CD4-positive, CD25-positive, alpha-beta regulatory T cell (primary cell): Measurements from ENCODE around the gene PLEKHG3. TPM values are rescaled to one million over a fixed set of nuclear protein-coding genes. Genes with fewer than 3 reads are reported as not detected.
A peak's percentile ranks its signal among the peaks of the same experiment; 100 is the strongest.

Experiments used
- ATAC-seq, 2 donors: fragments of 150-1000 bp; cut with Tn5 transposase; one replicate each; pipeline ENCODE4 v1.10.0; 2021; ENCODE audit warnings: low read depth in 2 of 2, moderate number of reproducible peaks in 2 of 2, moderate library complexity in 1 of 2
- DNase-seq, 3 donors: peaks; one replicate each; pipeline versions ENCODE4 v3.0.0 to v3.0.0-alpha.2; 2012 to 2022; ENCODE audit warnings: mixed read lengths in 1 of 3
- H3K27ac ChIP-seq: one replicate; pipeline ENCODE4 v1.7.0; 2013; ENCODE audit warnings: mild to moderate bottlenecking, low read length; ENCODE audit not compliant: insufficient read depth, poor library complexity, severe bottlenecking
- H3K27me3 ChIP-seq: one replicate; pipeline ENCODE4 v1.7.0; 2013; ENCODE audit warnings: low read length; ENCODE audit not compliant: control insufficient read depth, insufficient read depth
- H3K36me3 ChIP-seq: one replicate; pipeline ENCODE4 v1.7.0; 2013; ENCODE audit warnings: mild to moderate bottlenecking, low read length, moderate library complexity; ENCODE audit not compliant: control insufficient read depth, insufficient read depth
- H3K4me1 ChIP-seq: 2 replicates; pipeline ENCODE4 v1.7.0; 2013; ENCODE audit warnings: mild to moderate bottlenecking, low read length; ENCODE audit not compliant: insufficient read depth, control insufficient read depth, poor library complexity, severe bottlenecking
- H3K4me3 ChIP-seq: one replicate; pipeline ENCODE4 v1.7.0; 2013; ENCODE audit warnings: low read depth, mild to moderate bottlenecking, low read length, moderate library complexity
- H3K9me3 ChIP-seq, 2 experiments: 1 replicate in 1 of 2; 2 replicates in 1 of 2; pipeline ENCODE4 v1.7.0; 2013; ENCODE audit warnings: low read length in 2 of 2, mild to moderate bottlenecking in 1 of 2, moderate library complexity in 1 of 2; ENCODE audit not compliant: control insufficient read depth in 2 of 2
- H3K27ac Mint-ChIP-seq, 3 donors: one replicate each; pipeline ENCODE4 v1.8.0; 2020 to 2022; ENCODE audit warnings: mild to moderate bottlenecking in 3 of 3, mixed read lengths in 3 of 3, moderate library complexity in 2 of 3
- H3K27me3 Mint-ChIP-seq: one replicate; pipeline ENCODE4 v1.8.0; 2022; ENCODE audit warnings: mild to moderate bottlenecking, mixed read lengths
- H3K36me3 Mint-ChIP-seq: one replicate; pipeline ENCODE4 v1.8.0; 2020; ENCODE audit warnings: mixed read lengths
- H3K4me1 Mint-ChIP-seq, 4 donors: one replicate each; pipeline ENCODE4 v1.8.0; 2020 to 2022; ENCODE audit warnings: mixed read lengths in 4 of 4, mild to moderate bottlenecking in 1 of 4
- H3K4me3 Mint-ChIP-seq, 4 donors: one replicate each; pipeline ENCODE4 v1.8.0; 2020 to 2022; ENCODE audit warnings: mild to moderate bottlenecking in 4 of 4, mixed read lengths in 4 of 4, moderate library complexity in 3 of 4
- H3K9me3 Mint-ChIP-seq, 7 donors: one replicate each; pipeline ENCODE4 v1.8.0; 2020 to 2022; ENCODE audit warnings: mixed read lengths in 7 of 7, mild to moderate bottlenecking in 3 of 7, moderate library complexity in 2 of 7
- polyA plus RNA-seq, 4 donors: library from polyadenylated mRNA; unstranded; fragments of 300-500 nt; fragmentation: Illumina TruSeq; gene quantifications; one replicate each; pipeline ENCODE4 v1.2.3, GENCODE V29; 2021
- total RNA-seq: library from RNA; stranded (reverse); gene quantifications from one replicate; pipeline ENCODE4 v1.2.3, GENCODE V29; 2022

PLEKHG3 gene
- total and polyA plus RNA-seq, 5 donors from 2014 or later, result 2.1 to 31.9 (median 4.7) TPM

- peak in 2 of 3 donors; percentile 53 to 72 for DNase-seq
- no peak overlapping the region for H3K27ac Mint-ChIP-seq
- no peak overlapping the region for H3K4me3 Mint-ChIP-seq
Observed at GRCh38 chr14:64671591-64671990, 32.6 kb upstream of the PLEKHG3 start.

DNA sequence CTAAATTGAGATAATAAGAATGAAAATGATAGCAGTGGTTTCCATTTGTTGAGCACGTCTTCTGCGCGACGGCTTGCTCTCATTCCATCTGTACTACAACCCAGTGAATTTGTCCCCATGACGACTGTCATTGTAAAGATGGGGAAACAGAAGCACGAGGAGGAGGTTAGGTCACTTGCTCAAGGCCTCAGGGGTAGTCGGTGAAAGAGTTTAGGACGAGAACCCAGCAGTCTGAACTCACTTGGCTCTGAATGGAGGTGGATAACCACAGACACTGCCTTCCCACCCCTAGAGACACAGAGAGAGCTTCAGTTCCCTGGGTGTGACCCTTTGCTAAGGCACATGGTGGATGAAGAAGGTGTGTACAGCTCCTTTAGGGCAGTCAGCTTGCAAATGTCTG is 30.9 kb upstream of the PLEKHG3 start:
- H3K27ac Mint-ChIP-seq, result peak overlapping the region in 2 of 3 donors; percentile 42 to 88
- no peaks in the 10 kb centered on the region for H3K9me3 ChIP-seq

More at GRCh38 chr14:64671591-64671990, 32.6 kb upstream of the PLEKHG3 start:
- H3K27me3 ChIP-seq, result peaks cover 8% of the 10 kb centered on the region
- H3K36me3 Mint-ChIP-seq, result no peaks in the 10 kb centered on the region
- H3K36me3 ChIP-seq, result no peaks in the 10 kb centered on the region
- H3K9me3 Mint-ChIP-seq, result peaks cover 0 to 2% (median 0%) of the 10 kb centered on the region in 7 donors
- H3K27ac ChIP-seq, result no peak overlapping the region
- peaks cover 11% of the 10 kb centered on the region for H3K4me1 ChIP-seq
- peaks cover 0 to 26% (median 18%) of the 10 kb centered on the region in 4 donors for H3K4me1 Mint-ChIP-seq
- no peaks in the 10 kb centered on the region for H3K9me3 ChIP-seq
- H3K27me3 Mint-ChIP-seq, result peaks cover 6% of the 10 kb centered on the region
- ATAC-seq, result peak in 1 of 2 donors; percentile 47
- H3K4me3 ChIP-seq, result no peak overlapping the region

DNA sequence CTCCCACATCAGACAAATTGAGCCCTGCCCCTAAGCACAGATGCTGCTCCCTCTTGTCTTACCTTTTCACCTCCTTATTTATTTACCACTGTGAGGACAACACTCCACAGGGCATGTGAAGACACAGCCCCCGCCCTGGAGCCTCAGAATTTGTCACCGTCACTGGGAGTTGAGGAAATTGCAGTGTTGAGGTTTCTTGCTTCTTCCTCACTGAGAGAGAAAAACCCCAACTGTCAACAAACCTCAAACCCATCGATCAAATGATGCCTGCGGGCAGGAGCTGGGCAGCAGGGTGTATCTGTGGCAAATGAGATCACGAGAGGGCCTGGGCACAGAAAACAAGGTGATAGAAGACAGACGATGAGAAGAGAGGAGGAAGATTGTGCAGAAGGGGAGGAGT is 30.5 kb upstream of the PLEKHG3 start:
- H3K27ac ChIP-seq, result no peak overlapping the region
- Mint-ChIP-seq H3K4me3 (peak overlapping the region in 1 of 4 donors; percentile 29), H3K36me3 (no peaks in the 10 kb centered on the region)

More for the DNA sequence above, 30.9 kb upstream of the PLEKHG3 start:
- peaks cover 0 to 2% (median 0%) of the 10 kb centered on the region in 7 donors for H3K9me3 Mint-ChIP-seq
- no peak for DNase-seq
- H3K27me3 ChIP-seq, result peaks cover 8% of the 10 kb centered on the region
- H3K4me1 Mint-ChIP-seq, result peaks cover 0 to 26% (median 18%) of the 10 kb centered on the region in 4 donors
- H3K27ac ChIP-seq, result no peak overlapping the region
- H3K4me1 ChIP-seq, result peaks cover 11% of the 10 kb centered on the region
- peak overlapping the region in 1 of 4 donors; percentile 29 for H3K4me3 Mint-ChIP-seq
- no peaks in the 10 kb centered on the region for H3K36me3 Mint-ChIP-seq
- no peak for ATAC-seq
- peaks cover 5% of the 10 kb centered on the region for H3K27me3 Mint-ChIP-seq
- no peak overlapping the region for H3K4me3 ChIP-seq
- H3K36me3 ChIP-seq, result no peaks in the 10 kb centered on the region

DNA sequence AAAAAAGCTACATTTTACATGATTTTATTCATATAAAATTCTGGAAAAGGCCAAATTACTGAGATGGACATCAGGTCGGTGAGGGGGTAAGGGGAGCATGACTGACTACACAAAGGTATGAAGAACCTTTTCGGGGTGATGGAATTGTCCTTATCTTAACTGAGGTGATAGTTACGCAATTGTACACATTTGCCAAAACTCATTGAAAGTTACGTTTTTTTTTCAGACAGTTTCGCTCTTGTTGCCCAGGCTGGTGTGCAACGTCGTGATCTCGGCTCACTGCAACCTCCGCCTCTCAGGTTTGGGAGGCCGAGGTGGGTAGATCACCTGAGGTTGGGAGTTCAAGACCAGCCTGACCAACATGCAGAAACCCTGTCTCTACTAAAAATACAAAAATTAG is 29.4 kb upstream of the PLEKHG3 start:
- Mint-ChIP-seq H3K27me3 (no peaks in the 10 kb centered on the region), H3K4me1 (peaks cover 0 to 26% (median 18%) of the 10 kb centered on the region in 4 donors), H3K36me3 (no peaks in the 10 kb centered on the region), H3K27ac (peak overlapping the region in 1 of 3 donors; percentile 9), H3K9me3 (peaks cover 0 to 2% (median 0%) of the 10 kb centered on the region in 7 donors), H3K4me3 (no peak overlapping the region)
- DNase-seq, result no peak
- H3K36me3 ChIP-seq, result no peaks in the 10 kb centered on the region
- no peak overlapping the region for H3K27ac ChIP-seq
- H3K27me3 ChIP-seq, result peaks cover 4% of the 10 kb centered on the region
- H3K4me3 ChIP-seq, result no peak overlapping the region
- peaks cover 11% of the 10 kb centered on the region for H3K4me1 ChIP-seq
- H3K9me3 ChIP-seq, result no peaks in the 10 kb centered on the region
- ATAC-seq, result no peak

More for the DNA sequence above, 30.5 kb upstream of the PLEKHG3 start:
- Histone ChIP-seq H3K27me3 (peaks cover 8% of the 10 kb centered on the region), H3K9me3 (no peaks in the 10 kb centered on the region), H3K36me3 (no peaks in the 10 kb centered on the region), H3K4me3 (no peak overlapping the region), H3K4me1 (peaks cover 11% of the 10 kb centered on the region)
- peak overlapping the region in 2 of 3 donors; percentile 34 to 55 for H3K27ac Mint-ChIP-seq
- peak in 2 of 3 donors; percentile 31 to 56 for DNase-seq
- peaks cover under 1% of the 10 kb centered on the region for H3K27me3 Mint-ChIP-seq
- peaks cover 0 to 2% (median 0%) of the 10 kb centered on the region in 7 donors for H3K9me3 Mint-ChIP-seq
- peaks cover 0 to 26% (median 18%) of the 10 kb centered on the region in 4 donors for H3K4me1 Mint-ChIP-seq
- ATAC-seq, result peak; percentile 37 to 52

DNA sequence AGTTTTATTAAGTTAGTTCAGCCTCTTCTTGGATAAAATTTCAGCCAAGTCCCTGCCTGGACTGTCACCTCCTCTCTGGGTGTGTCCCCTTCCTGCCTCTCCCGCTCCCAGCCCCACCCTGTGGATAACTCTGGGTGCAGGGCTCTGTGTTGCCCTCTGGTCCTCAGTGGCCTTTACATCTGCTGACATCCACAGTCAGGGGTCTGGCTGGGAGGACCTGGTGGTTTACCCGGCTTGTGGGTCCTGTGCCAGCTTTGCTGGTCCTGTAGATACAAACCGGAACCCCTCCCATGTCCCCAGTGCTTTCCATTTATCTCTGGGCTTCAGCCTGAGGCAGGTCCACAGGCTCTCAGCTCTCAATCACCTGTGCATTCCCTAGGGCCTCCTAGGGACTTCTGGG is 28.9 kb upstream of the PLEKHG3 start:
- no peak overlapping the region for H3K27ac ChIP-seq
- H3K27me3 ChIP-seq, result peaks cover 4% of the 10 kb centered on the region
- H3K9me3 ChIP-seq, result no peaks in the 10 kb centered on the region
- no peaks in the 10 kb centered on the region for H3K27me3 Mint-ChIP-seq
- no peaks in the 10 kb centered on the region for H3K36me3 Mint-ChIP-seq
- H3K4me3 ChIP-seq, result no peak overlapping the region
- no peak for DNase-seq
- H3K9me3 Mint-ChIP-seq, result peaks cover 0 to 4% (median 0%) of the 10 kb centered on the region in 7 donors
- H3K4me1 Mint-ChIP-seq, result peaks cover 0 to 26% (median 18%) of the 10 kb centered on the region in 4 donors
- no peak for ATAC-seq
- no peak overlapping the region for H3K4me3 Mint-ChIP-seq
- H3K4me1 ChIP-seq, result peaks cover 11% of the 10 kb centered on the region
- H3K27ac Mint-ChIP-seq, result no peak overlapping the region
- H3K36me3 ChIP-seq, result no peaks in the 10 kb centered on the region

DNA sequence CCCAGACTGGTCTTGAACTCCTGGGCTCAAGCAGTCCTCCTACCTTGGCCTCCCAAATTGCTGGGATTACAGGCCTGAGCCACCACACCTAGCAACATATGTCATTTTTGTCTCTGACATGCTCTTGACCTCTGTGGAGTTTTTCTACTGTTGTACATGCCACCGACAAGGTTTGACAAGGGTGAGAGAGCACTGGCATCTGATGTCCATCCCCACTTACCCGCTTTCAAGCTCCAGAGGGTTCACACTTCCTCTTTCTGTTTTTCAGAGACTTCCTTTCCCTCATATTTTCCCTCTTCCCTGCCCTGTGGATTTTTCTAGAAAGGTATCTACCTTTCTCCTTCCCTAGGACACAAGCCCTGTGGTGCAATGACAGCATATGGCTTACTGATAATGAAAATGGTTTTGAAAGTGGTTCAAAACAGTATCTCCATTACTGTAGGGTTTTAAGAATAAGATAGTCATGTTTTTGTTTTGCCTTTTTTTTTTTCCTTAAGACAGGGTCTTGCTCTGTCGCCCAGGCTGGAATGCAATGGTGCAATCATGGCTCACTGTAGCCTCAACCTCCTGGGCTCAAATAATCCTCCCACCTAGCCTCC is 27.7 kb upstream of the PLEKHG3 start:
- no peak overlapping the region for H3K4me3 Mint-ChIP-seq
- H3K9me3 ChIP-seq, result no peaks in the 10 kb centered on the region
- H3K36me3 ChIP-seq, result no peaks in the 10 kb centered on the region
- H3K27ac Mint-ChIP-seq, result peak overlapping the region in 1 of 3 donors; percentile 73
- H3K4me3 ChIP-seq, result no peak overlapping the region
- no peak for DNase-seq
- H3K27me3 ChIP-seq, result no peaks in the 10 kb centered on the region
- H3K36me3 Mint-ChIP-seq, result no peaks in the 10 kb centered on the region
- no peak overlapping the region for H3K27ac ChIP-seq
- H3K9me3 Mint-ChIP-seq, result peaks cover 0 to 4% (median 0%) of the 10 kb centered on the region in 7 donors
- H3K4me1 ChIP-seq, result peaks cover 11% of the 10 kb centered on the region
- H3K27me3 Mint-ChIP-seq, result no peaks in the 10 kb centered on the region
- ATAC-seq, result no peak
- peaks cover 0 to 25% (median 16%) of the 10 kb centered on the region in 4 donors for H3K4me1 Mint-ChIP-seq

DNA sequence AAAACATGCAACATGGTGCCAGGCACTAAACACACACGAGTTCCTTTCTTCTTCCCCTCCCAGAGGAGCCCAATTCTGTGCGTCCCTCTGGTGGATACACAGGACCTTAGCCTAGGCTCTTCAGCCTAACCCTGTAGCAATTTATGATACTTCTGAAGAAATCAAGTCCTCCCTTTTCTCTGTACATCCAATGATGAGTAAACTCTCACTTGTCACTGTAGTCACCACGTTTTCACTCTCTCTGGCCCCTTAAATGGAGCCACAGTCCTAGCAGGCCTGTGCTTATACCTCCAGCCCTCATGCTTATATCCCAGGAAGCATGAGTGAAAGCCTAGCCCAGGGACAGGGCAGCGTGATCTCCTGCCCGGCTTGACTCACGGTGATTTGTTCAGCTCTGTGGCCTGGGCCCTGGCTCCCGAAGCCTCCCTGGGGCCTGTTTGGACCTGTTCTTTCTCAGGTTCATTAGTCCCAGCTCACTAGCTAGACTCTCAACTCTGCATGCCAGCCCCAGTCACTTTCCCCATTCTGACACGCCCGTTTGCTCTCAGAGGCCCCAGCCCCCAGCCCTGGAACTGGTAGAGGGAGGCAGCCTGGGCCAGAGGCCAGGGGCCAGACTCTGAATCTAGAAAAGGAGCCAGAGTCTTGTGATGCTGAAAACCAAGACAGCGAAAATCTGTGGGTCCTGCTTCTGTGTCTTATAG is 24.1 kb upstream of the PLEKHG3 start:
- H3K4me3 Mint-ChIP-seq, result no peak overlapping the region
- ATAC-seq, result no peak
- H3K4me3 ChIP-seq, result no peak overlapping the region
- no peaks in the 10 kb centered on the region for H3K27me3 Mint-ChIP-seq
- H3K4me1 Mint-ChIP-seq, result no peaks in the 10 kb centered on the region
- peaks cover 0 to 4% (median 0%) of the 10 kb centered on the region in 7 donors for H3K9me3 Mint-ChIP-seq
- peak overlapping the region in 1 of 3 donors; percentile 13 for H3K27ac Mint-ChIP-seq
- H3K9me3 ChIP-seq, result no peaks in the 10 kb centered on the region
- no peaks in the 10 kb centered on the region for H3K36me3 Mint-ChIP-seq
- no peaks in the 10 kb centered on the region for H3K27me3 ChIP-seq
- no peaks in the 10 kb centered on the region for H3K4me1 ChIP-seq
- no peak overlapping the region for H3K27ac ChIP-seq
- no peaks in the 10 kb centered on the region for H3K36me3 ChIP-seq
- no peak for DNase-seq
